Stimulated activated effector memory CD8-positive, alpha-beta T cell treated with anti-CD3 and anti-CD28 coated beads, Interleukin-12 subunit alpha, Interleukin-12 subunit beta, amount 100 ng/mL, for 72 hours (primary cell): ENCODE measurements around the gene FNBP1L.
"Not testable (repeated sequence)": the region's sequence is repeated elsewhere in the genome, so short reads cannot be mapped to it uniquely, and the experiment has no call there.

ENCODE experiments used
- ATAC-seq: fragments of 150-1000 bp; cut with Tn5 transposase; 2 replicates; pipeline ENCODE4 v1.10.0; 2021
- DNase-seq, 2 donors: peaks; one replicate each; pipeline ENCODE4 v3.0.0; 2021 to 2022; ENCODE audit warnings: low spot score in 2 of 2
- H3K27ac Mint-ChIP-seq: one replicate; pipeline ENCODE4 v1.8.0; 2022; ENCODE audit warnings: mild to moderate bottlenecking, mixed read lengths
- H3K36me3 Mint-ChIP-seq: one replicate; pipeline ENCODE4 v1.8.0; 2022; ENCODE audit warnings: mild to moderate bottlenecking, mixed read lengths
- H3K4me1 Mint-ChIP-seq: one replicate; pipeline ENCODE4 v1.8.0; 2022; ENCODE audit warnings: mixed read lengths
- H3K4me3 Mint-ChIP-seq: one replicate; pipeline ENCODE4 v1.8.0; 2022; ENCODE audit warnings: mild to moderate bottlenecking, mixed read lengths
- H3K9me3 Mint-ChIP-seq: one replicate; pipeline ENCODE4 v1.8.0; 2022; ENCODE audit warnings: mixed read lengths

The FNBP1L gene

GRCh38 chr1:93463960-93464359 is 16.0 kb downstream of the FNBP1L start:
- ATAC-seq (no peak), DNase-seq (no peak)
- Mint-ChIP-seq H3K9me3 (no peaks in the 10 kb centered on the region), H3K4me1 (no peaks in the 10 kb centered on the region), H3K36me3 (no peaks in the 10 kb centered on the region), H3K4me3 (no peak overlapping the region), H3K27ac (no peak overlapping the region)

GRCh38 chr1:93465371-93466082 is 17.6 kb downstream of the FNBP1L start:
- H3K9me3 Mint-ChIP-seq, DNase-seq, H3K36me3 Mint-ChIP-seq, H3K4me1 Mint-ChIP-seq, H3K27ac Mint-ChIP-seq, ATAC-seq, H3K4me3 Mint-ChIP-seq: not testable (repeated sequence)

GRCh38 chr1:93467606-93468005 is 19.7 kb downstream of the FNBP1L start:
- no peaks in the 10 kb centered on the region for H3K36me3 Mint-ChIP-seq
- no peak overlapping the region for H3K27ac Mint-ChIP-seq
- H3K4me3 Mint-ChIP-seq: no peak overlapping the region
- DNase-seq: no peak
- no peak for ATAC-seq
- no peaks in the 10 kb centered on the region for H3K9me3 Mint-ChIP-seq
- H3K4me1 Mint-ChIP-seq: no peaks in the 10 kb centered on the region

GRCh38 chr1:93468662-93469061 is 20.7 kb downstream of the FNBP1L start:
- Mint-ChIP-seq H3K4me1 (no peaks in the 10 kb centered on the region), H3K9me3 (no peaks in the 10 kb centered on the region), H3K36me3 (no peaks in the 10 kb centered on the region), H3K4me3 (no peak overlapping the region), H3K27ac (no peak overlapping the region)
- no peak for DNase-seq
- no peak for ATAC-seq

GRCh38 chr1:93469223-93469622 is 21.3 kb downstream of the FNBP1L start:
- not testable (repeated sequence) for DNase-seq, H3K4me3 Mint-ChIP-seq, H3K36me3 Mint-ChIP-seq, H3K27ac Mint-ChIP-seq, ATAC-seq, H3K4me1 Mint-ChIP-seq, H3K9me3 Mint-ChIP-seq

GRCh38 chr1:93471284-93471683 is 23.4 kb downstream of the FNBP1L start:
- no peaks in the 10 kb centered on the region for H3K9me3 Mint-ChIP-seq
- H3K36me3 Mint-ChIP-seq: no peaks in the 10 kb centered on the region
- no peaks in the 10 kb centered on the region for H3K4me1 Mint-ChIP-seq
- DNase-seq: no peak
- ATAC-seq: no peak
- no peak overlapping the region for H3K4me3 Mint-ChIP-seq
- H3K27ac Mint-ChIP-seq: no peak overlapping the region

GRCh38 chr1:93471911-93472310 is 24.0 kb downstream of the FNBP1L start:
- ATAC-seq: no peak
- no peak for DNase-seq

GRCh38 chr1:93474321-93474720 is 26.4 kb downstream of the FNBP1L start:
- no peaks in the 10 kb centered on the region for H3K36me3 Mint-ChIP-seq
- H3K27ac Mint-ChIP-seq: no peak overlapping the region
- ATAC-seq (no peak), DNase-seq (no peak)
- H3K4me3 Mint-ChIP-seq: no peak overlapping the region
- H3K9me3 Mint-ChIP-seq: peaks cover 13% of the 10 kb centered on the region
- no peaks in the 10 kb centered on the region for H3K4me1 Mint-ChIP-seq

More at GRCh38 chr1:93471911-93472310, 24.0 kb downstream of the FNBP1L start:
- Mint-ChIP-seq H3K9me3 (no peaks in the 10 kb centered on the region), H3K27ac (no peak overlapping the region), H3K4me1 (no peaks in the 10 kb centered on the region), H3K4me3 (no peak overlapping the region), H3K36me3 (no peaks in the 10 kb centered on the region)

- H3K9me3 Mint-ChIP-seq: peaks cover 18% of the 10 kb centered on the region
- DNase-seq (no peak), ATAC-seq (no peak)
- H3K27ac Mint-ChIP-seq: no peak overlapping the region
- no peaks in the 10 kb centered on the region for H3K36me3 Mint-ChIP-seq
- H3K4me1 Mint-ChIP-seq: no peaks in the 10 kb centered on the region
- no peak overlapping the region for H3K4me3 Mint-ChIP-seq
Observed at GRCh38 chr1:93475681-93476080, 27.8 kb downstream of the FNBP1L start.

GRCh38 chr1:93479133-93479745 is 31.3 kb downstream of the FNBP1L start:
- not testable (repeated sequence) for H3K4me1 Mint-ChIP-seq, DNase-seq, H3K27ac Mint-ChIP-seq, H3K4me3 Mint-ChIP-seq, ATAC-seq, H3K36me3 Mint-ChIP-seq
- H3K9me3 Mint-ChIP-seq: peaks cover 18% of the 10 kb centered on the region

- not testable (repeated sequence) for H3K4me3 Mint-ChIP-seq, DNase-seq, H3K4me1 Mint-ChIP-seq, ATAC-seq, H3K36me3 Mint-ChIP-seq, H3K27ac Mint-ChIP-seq
- H3K9me3 Mint-ChIP-seq: peaks cover 18% of the 10 kb centered on the region
Observed at GRCh38 chr1:93481899-93482298, 34.0 kb downstream of the FNBP1L start.

GRCh38 chr1:93483200-93483599 is 35.3 kb downstream of the FNBP1L start:
- peaks cover 15% of the 10 kb centered on the region for H3K9me3 Mint-ChIP-seq
- H3K27ac Mint-ChIP-seq: no peak overlapping the region
- no peaks in the 10 kb centered on the region for H3K36me3 Mint-ChIP-seq
- ATAC-seq (peak; percentile 74), DNase-seq (no peak)
- H3K4me3 Mint-ChIP-seq: no peak overlapping the region
- H3K4me1 Mint-ChIP-seq: no peaks in the 10 kb centered on the region

- ATAC-seq (no peak), DNase-seq (no peak)
- Mint-ChIP-seq H3K36me3 (no peaks in the 10 kb centered on the region), H3K4me1 (no peaks in the 10 kb centered on the region), H3K4me3 (no peak overlapping the region), H3K27ac (no peak overlapping the region), H3K9me3 (peaks cover 11% of the 10 kb centered on the region)
Observed at GRCh38 chr1:93483606-93484005, 35.7 kb downstream of the FNBP1L start.

- H3K4me3 Mint-ChIP-seq: no peak overlapping the region
- H3K36me3 Mint-ChIP-seq: no peaks in the 10 kb centered on the region
- H3K4me1 Mint-ChIP-seq: no peaks in the 10 kb centered on the region
- no peaks in the 10 kb centered on the region for H3K9me3 Mint-ChIP-seq
- ATAC-seq (no peak), DNase-seq (no peak)
- H3K27ac Mint-ChIP-seq: no peak overlapping the region
Observed at GRCh38 chr1:93488207-93488606, 40.3 kb downstream of the FNBP1L start.

GRCh38 chr1:93489756-93490155 is 41.8 kb downstream of the FNBP1L start:
- ATAC-seq (no peak), DNase-seq (no peak)
- Mint-ChIP-seq H3K9me3 (no peaks in the 10 kb centered on the region), H3K27ac (no peak overlapping the region), H3K4me1 (no peaks in the 10 kb centered on the region), H3K36me3 (no peaks in the 10 kb centered on the region), H3K4me3 (no peak overlapping the region)

GRCh38 chr1:93490357-93490756 is 42.4 kb downstream of the FNBP1L start:
- ATAC-seq (no peak), DNase-seq (no peak)
- no peaks in the 10 kb centered on the region for H3K9me3 Mint-ChIP-seq
- no peaks in the 10 kb centered on the region for H3K4me1 Mint-ChIP-seq
- no peaks in the 10 kb centered on the region for H3K36me3 Mint-ChIP-seq
- no peak overlapping the region for H3K27ac Mint-ChIP-seq
- H3K4me3 Mint-ChIP-seq: no peak overlapping the region
